Muscle layer of duodenum (tissue), 2 donors: ENCODE results near the gene SELENOS.

Experiments
- H3K27ac ChIP-seq: one replicate; pipeline ENCODE4 v1.7.0; 2013; ENCODE audit warnings: mild to moderate bottlenecking, low read length
- H3K27me3 ChIP-seq: one replicate; pipeline ENCODE4 v1.7.0; 2013; ENCODE audit warnings: low read depth, mild to moderate bottlenecking, control low read depth, low read length
- H3K36me3 ChIP-seq, 2 donors: one replicate each; pipeline ENCODE4 v1.7.0; 2013; ENCODE audit warnings: low read length in 2 of 2, control low read depth in 1 of 2, mild to moderate bottlenecking in 1 of 2; ENCODE audit not compliant: insufficient read depth in 2 of 2, control insufficient read depth in 1 of 2
- H3K4me1 ChIP-seq, 2 donors: one replicate each; pipeline ENCODE4 v1.7.0; 2013; ENCODE audit warnings: low read length in 2 of 2, mild to moderate bottlenecking in 2 of 2, control low read depth in 1 of 2, moderate library complexity in 1 of 2; ENCODE audit not compliant: insufficient read depth in 2 of 2, control insufficient read depth in 1 of 2
- H3K4me3 ChIP-seq, 2 donors: one replicate each; pipeline ENCODE4 v1.7.0; 2013; ENCODE audit warnings: low read length in 2 of 2, low read depth in 1 of 2, mild to moderate bottlenecking in 1 of 2
- H3K9me3 ChIP-seq, 2 donors: one replicate each; pipeline ENCODE4 v1.7.0; 2013; ENCODE audit warnings: low read length in 2 of 2, control low read depth in 1 of 2, mild to moderate bottlenecking in 1 of 2; ENCODE audit not compliant: control insufficient read depth in 1 of 2
- donor health status: healthy.

The SELENOS gene

GRCh38 chr15:101244889-101245668, 32.2 kb downstream of the SELENOS start:
- H3K36me3 ChIP-seq = no peaks in the 10 kb centered on the region
- no peaks in the 10 kb centered on the region for H3K9me3 ChIP-seq
- no peak overlapping the region for H3K27ac ChIP-seq
- no peaks in the 10 kb centered on the region for H3K27me3 ChIP-seq
- H3K4me1 ChIP-seq = peaks cover 0 to 30% of the 10 kb centered on the region in 2 donors
- no peak overlapping the region for H3K4me3 ChIP-seq

DNA sequence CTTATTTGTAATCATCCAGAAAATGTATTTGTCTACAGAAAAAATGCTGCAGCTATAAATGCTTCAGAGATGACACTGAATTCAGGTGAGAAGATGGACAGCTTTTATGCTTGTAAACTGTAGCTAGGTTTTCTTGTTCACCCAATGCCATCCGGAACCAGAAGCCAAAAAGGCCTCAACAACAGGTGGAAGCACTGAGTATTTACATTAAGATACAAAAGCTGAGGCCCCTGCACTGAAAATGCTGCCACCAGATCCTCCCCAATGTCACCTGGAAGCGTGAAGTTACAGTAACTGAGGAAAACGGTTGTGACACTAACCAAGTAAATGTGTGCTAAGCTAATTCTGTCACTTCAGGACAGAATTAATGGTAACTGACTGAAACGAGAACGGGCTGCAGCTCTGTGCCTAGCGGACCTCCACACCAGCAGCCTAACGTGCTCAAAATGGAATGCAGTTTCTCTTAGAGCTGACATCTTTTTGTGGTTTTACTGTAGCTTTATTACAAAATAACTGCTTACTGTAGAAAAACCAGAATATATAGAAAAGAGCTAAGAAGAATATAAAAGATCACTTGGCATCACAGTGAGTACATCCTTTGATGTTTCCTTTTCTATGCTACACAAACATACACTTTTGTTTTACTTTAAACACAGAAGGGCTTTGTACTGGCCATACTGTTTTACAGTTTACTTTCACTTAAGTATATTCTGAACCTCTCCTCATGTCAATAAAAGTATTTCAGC, 33.1 kb downstream of the SELENOS start:
- Histone ChIP-seq H3K4me3 (peak overlapping the region in 1 of 2 donors; percentile 2), H3K27me3 (no peaks in the 10 kb centered on the region), H3K36me3 (no peaks in the 10 kb centered on the region), H3K27ac (peak overlapping the region; percentile 2), H3K4me1 (peaks cover 0 to 31% of the 10 kb centered on the region in 2 donors), H3K9me3 (no peaks in the 10 kb centered on the region)

DNA sequence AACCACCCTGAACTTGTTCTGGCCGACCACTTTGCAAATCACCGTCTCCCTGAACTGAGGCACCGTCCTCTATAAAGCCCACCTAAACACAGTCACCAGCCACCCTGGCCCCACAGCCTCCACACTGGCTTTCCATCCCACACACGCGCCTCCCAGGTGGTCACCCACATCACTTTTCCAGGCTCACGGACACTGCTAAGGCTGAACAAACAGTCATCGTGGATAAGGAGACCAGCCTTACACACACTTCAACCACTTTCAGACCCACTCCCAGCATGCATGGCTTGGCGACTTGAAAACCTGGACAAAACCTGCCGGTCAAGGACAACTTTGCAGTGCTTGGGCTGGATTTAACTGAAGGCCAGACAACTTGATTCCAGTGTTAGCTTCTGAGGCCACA, 33.9 kb downstream of the SELENOS start:
- Histone ChIP-seq H3K36me3 (no peaks in the 10 kb centered on the region), H3K27ac (no peak overlapping the region), H3K27me3 (no peaks in the 10 kb centered on the region), H3K9me3 (no peaks in the 10 kb centered on the region), H3K4me3 (no peak overlapping the region), H3K4me1 (peaks cover 0 to 37% of the 10 kb centered on the region in 2 donors)

- no peak overlapping the region for H3K27ac ChIP-seq
- no peaks in the 10 kb centered on the region for H3K9me3 ChIP-seq
- no peaks in the 10 kb centered on the region for H3K27me3 ChIP-seq
- no peak overlapping the region for H3K4me3 ChIP-seq
- peaks cover 0 to 37% of the 10 kb centered on the region in 2 donors for H3K4me1 ChIP-seq
- H3K36me3 ChIP-seq = no peaks in the 10 kb centered on the region
Observed at GRCh38 chr15:101242999-101243336, 34.3 kb downstream of the SELENOS start.

DNA sequence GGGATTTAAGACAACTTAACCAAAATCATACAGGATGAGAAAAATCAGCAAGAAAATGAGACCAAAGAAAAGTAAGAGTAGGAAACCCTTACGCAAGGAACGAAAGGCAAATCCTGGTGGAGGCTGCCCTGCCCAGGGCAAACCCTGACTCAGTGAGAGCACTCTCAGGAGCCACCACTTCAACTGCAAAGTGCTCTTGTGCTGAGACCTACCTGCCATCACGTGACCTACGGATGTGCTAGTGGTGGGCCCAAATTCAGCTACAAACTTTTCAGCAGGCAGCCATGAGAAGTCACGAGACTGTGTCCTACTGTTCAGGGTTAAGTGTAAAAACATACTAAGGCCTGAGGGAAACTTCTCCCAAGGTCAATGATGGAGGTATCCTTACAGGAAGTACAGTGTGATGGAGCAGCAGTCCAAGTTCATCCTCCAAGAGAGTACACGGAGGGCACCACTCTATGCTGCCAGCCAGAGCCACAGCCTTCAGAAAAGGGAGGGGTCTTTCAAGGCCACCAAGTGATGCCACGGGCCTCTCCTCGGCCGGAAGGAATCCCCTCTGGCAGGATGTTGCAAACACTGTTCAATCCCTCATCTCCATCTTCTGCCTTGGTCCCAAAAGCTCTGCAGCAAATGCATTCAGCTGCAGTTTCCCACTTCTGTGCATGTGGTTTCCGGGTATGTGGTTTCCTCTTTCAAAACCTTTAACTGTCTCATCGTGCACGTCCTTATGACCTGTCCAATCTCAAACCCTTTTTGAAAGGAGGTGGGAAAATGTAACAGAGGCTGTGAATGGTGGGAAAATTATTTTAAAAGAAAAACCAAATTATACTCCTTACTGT, 34.9 kb downstream of the SELENOS start:
- H3K27me3 ChIP-seq = no peaks in the 10 kb centered on the region
- no peak overlapping the region for H3K27ac ChIP-seq
- no peaks in the 10 kb centered on the region for H3K9me3 ChIP-seq
- no peaks in the 10 kb centered on the region for H3K36me3 ChIP-seq
- H3K4me3 ChIP-seq = no peak overlapping the region
- H3K4me1 ChIP-seq = peaks cover 0 to 37% of the 10 kb centered on the region in 2 donors

DNA sequence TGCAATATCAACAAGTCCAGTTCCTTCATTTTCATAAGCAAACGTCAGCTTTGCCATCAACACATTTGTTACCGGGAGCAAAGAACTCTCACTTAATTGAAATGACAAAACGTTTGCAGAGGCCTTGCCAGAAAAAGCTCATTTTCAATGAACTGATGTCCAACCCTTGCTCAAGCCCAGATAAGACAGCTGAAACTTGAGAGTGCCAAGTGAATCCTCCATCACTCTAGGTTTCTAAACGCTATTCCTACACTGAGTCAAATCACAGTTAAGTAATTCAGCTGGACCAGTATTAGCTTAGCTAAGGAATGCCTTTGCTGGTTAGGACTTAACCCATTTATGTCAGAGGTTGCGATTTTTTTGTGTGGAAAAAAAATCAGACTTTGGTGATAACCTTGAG, 36.9 kb downstream of the SELENOS start:
- Histone ChIP-seq H3K4me1 (peaks cover 0 to 37% of the 10 kb centered on the region in 2 donors), H3K27ac (no peak overlapping the region), H3K27me3 (no peaks in the 10 kb centered on the region), H3K4me3 (no peak overlapping the region), H3K36me3 (peaks cover under 1 to 2% of the 10 kb centered on the region in 2 donors), H3K9me3 (no peaks in the 10 kb centered on the region)

DNA sequence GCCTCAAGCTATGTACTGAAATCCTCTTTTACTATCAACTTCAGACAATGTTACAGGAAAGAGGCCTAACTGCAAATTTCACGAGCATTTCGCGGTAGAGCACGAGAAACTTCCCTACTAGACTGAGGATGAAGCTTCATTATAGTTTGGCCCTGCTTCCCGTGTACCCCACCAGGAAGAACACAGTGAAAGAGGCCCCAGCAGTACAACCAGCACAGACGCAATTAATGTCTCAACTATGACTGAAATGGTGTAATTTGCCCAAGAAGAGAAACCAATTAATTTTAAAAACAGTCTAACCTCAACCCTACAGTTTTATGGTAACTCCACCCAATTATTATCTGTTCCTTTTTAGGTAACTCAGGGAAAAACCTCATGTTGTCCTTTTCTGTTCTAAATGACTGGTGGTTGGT, 37.6 kb downstream of the SELENOS start:
- Histone ChIP-seq H3K4me1 (peaks cover 0 to 36% of the 10 kb centered on the region in 2 donors), H3K9me3 (no peaks in the 10 kb centered on the region), H3K36me3 (peaks cover 4 to 9% of the 10 kb centered on the region in 2 donors), H3K27me3 (no peaks in the 10 kb centered on the region), H3K4me3 (no peak overlapping the region), H3K27ac (no peak overlapping the region)

DNA sequence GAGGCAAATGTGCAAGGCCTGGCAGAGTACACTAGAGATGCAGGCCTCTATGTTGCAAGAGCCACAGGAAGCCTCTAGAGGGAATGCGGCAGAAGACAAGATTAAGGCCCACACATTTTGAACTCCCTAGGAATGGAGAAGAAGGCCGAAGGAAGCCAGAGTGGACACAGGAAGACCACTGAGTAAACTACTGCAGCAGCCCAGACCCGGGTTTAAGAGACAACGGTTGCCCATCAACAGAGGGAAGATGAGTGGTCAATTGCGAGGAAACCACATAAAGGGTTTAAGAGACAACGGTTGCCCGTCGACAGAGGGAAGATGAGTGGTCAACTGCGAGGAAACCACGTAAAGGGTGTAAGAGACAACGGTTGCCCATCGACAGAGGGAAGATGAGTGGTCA, 40.0 kb downstream of the SELENOS start:
- H3K27ac ChIP-seq = no peak overlapping the region
- no peaks in the 10 kb centered on the region for H3K9me3 ChIP-seq
- no peaks in the 10 kb centered on the region for H3K27me3 ChIP-seq
- peaks cover 5 to 23% of the 10 kb centered on the region in 2 donors for H3K4me1 ChIP-seq
- H3K4me3 ChIP-seq = no peak overlapping the region
- peaks cover 4 to 9% of the 10 kb centered on the region in 2 donors for H3K36me3 ChIP-seq

- Histone ChIP-seq H3K36me3 (peaks cover 4 to 9% of the 10 kb centered on the region in 2 donors), H3K27me3 (no peaks in the 10 kb centered on the region), H3K4me1 (peaks cover 5 to 9% of the 10 kb centered on the region in 2 donors), H3K27ac (no peak overlapping the region), H3K9me3 (no peaks in the 10 kb centered on the region), H3K4me3 (no peak overlapping the region)
Observed at GRCh38 chr15:101233651-101234280, 43.5 kb downstream of the SELENOS start.

- H3K27me3 ChIP-seq = no peaks in the 10 kb centered on the region
- no peak overlapping the region for H3K4me3 ChIP-seq
- H3K36me3 ChIP-seq = peaks cover 4 to 13% of the 10 kb centered on the region in 2 donors
- H3K27ac ChIP-seq = no peak overlapping the region
- peaks cover 4 to 6% of the 10 kb centered on the region in 2 donors for H3K9me3 ChIP-seq
- H3K4me1 ChIP-seq = peaks cover 5 to 7% of the 10 kb centered on the region in 2 donors
Observed at GRCh38 chr15:101232677-101233076, 44.6 kb downstream of the SELENOS start.
